Activated CD8-positive, alpha-beta memory T cell treated with anti-CD3 and anti-CD28 coated beads for 48 hours (primary cell): Measurements from ENCODE around the gene TEC.
"Not testable (repeated sequence)": the region's sequence is repeated elsewhere in the genome, so short reads cannot be mapped to it uniquely, and the experiment has no call there.

Experiments
- DNase-seq, 3 experiments: peaks; one replicate each; pipeline ENCODE4 v3.0.0-alpha.2; 2020; ENCODE audit warnings: low read depth in 2 of 3, low spot score in 2 of 3

TEC gene

DNA sequence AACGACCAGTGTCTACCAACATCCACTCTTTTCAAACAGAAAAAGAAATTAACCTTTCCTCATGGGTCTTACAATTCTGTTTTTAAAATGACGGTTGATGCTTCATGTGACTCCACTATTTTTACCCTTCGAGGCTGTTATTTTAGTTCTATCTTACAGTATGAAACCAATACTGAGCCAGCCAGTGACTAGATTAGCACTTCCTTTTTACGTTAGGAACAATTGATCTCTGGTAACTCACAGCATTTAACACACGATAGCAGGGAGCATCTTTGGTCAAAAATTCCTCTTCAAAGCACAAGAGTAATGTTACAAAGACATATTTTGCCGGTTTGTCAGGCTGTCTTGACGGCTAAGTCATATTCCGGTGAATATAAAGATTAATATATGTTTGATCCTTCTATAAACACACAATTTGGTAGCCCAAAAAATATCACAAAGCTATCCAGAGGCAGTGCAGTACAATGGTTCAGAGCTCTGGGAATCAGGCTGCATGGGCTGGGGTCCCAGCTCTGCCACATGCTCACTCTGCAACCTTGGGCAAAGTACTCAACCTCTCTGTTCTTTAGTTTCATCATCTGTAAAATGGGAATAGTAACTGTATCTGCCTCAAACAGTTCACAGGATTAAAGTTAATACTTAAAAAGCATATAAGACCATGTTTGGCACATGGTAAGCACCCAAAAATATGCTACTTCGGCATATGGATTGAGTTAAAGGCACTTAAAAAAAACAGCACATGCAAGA is 72.7 kb downstream of the TEC start:
- no peak for DNase-seq

DNA sequence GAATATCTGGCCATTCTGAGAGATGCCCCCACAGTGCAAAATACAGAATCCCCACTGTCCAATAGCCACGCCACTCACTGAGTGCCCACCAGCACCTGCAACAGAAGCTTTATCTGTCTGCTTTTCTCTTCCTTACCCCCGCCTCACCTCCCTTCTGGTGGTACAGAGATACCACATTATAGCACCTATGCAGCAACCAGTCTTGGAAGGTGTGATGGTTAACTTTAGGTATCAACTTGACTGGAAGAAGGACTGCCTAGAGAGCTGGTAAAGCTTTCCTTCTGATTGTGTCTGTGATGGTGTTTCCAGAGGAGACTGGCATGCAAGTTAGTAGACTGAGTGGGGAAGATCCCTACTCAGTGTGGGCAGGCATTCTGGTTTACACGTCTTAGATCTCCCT is 73.8 kb downstream of the TEC start:
- DNase-seq, result no peak

DNA sequence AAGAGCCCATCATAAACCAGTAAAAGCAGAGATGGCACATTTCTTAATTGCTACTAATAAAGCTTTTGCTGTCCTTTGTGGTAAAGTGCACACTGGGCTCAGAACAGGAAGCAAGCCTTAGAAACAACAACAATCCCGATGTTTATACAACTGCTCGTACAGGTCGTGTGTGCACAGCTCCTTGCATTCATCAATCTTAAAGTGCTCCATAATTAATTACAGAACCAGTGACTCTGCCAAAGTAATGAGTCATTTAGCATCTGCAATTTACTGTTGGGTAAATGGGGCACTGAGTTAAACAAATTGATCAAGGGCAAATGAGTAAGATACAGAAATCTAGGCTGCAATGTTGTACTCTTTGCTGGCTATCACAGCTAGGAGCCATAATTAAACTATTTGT is 74.3 kb downstream of the TEC start:
- DNase-seq, result no peak

DNA sequence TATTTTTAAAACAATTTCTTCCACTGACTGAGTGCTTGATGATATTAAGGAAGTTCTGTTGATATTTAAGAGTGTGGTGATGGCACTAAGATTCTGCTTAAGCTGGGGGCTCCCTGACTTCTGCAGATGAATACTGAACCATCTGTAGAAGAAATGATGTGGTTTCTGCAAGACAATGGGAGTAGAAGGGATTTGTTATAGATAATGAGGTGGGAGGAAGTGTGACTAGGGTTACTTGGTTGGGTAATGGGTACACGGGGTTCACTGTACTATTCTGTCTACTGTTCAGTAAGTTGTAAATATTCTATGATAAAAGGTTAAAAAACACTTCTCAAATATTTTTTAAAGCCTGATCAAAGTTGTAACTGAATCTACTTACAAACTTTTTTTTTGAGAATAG is 74.7 kb downstream of the TEC start:
- DNase-seq, result no peak

DNA sequence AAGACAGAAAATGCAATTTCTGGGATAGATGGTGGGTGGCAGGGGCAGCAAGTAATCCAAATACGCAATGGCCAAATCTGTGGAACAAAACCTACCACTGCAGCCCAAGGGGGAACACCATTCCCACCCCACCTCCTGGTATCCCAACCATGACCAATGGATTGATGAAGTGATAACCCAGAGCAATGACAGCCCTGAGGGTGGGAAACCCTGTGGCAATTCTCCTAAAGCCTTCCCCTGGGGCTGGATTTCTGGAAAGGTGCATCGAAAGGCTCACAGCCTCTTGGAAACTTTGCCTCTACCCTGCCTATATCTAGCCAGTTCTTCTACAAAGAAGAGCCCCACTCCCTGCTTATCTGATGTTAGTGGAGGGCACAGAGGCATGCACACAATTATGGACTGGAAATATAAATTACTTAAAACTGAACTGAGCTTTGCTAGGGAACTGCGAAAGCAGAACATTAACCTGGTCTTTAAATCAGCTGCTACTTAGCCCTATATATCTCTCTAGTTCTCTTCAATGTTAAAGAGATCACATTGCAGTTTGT is 75.6 kb downstream of the TEC start:
- DNase-seq, result no peak

DNA sequence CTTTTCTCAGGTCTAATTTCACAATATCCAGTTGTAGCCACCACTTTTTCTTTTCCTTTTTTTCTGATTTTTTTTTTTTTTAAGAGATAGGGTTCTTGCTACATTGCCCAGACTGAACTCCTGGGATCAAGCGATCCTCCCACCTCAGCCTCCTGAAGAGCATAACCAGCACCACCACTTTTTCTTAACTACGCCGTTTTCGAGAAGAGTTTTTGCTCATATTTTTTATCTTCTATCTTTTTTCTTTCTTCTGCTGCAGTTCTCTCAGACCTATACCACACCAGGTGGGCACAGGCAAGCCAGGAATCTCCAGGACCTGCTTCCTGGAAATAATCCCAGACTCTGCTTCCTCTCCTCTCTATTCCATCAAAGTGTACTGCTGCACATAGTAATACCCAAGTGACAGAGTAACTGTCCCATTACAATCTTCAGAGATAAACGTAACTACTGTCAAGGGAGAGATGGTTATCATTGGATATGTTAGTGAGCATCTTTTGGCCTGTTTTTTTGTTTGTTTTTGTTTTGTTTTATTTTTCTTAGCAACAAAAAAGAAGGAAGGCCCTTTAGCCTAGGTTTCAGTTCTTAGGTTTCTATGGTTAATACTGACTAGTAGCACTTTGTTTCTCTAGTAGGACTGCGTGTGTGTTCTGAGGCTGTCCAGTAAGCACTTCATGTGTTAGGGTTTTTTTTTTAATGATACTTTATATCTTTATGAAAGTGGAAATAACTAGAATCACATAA is 76.4 kb downstream of the TEC start:
- no peak for DNase-seq

- DNase-seq, result no peak
These were observed 77.9 kb downstream of the TEC start for GRCh38 chr4:48191758-48192157.

GRCh38 chr4:48190839-48191238 is 78.8 kb downstream of the TEC start:
- DNase-seq, result no peak

DNA sequence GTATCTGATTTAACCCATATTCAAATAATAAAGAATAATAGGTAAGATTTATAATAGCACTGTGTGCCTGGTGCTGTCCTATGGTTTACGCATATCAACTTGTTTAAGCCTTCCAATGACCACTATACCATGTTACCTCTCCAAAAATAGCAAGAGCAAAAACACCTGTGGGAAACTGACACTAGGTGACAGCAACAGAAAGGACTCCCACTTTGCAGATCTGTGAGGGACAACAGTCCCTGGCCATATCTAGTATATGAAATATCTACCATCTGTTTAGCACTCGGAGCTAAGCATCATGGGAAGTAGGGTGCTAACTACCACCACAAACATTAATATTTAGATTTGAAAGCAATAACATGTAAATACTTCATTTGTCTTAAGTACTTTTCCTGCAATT is 79.9 kb downstream of the TEC start:
- no peak for DNase-seq

- DNase-seq, result no peak
These were observed 81.2 kb downstream of the TEC start for GRCh38 chr4:48188390-48188789.

- no peak for DNase-seq
These were observed 81.8 kb downstream of the TEC start for GRCh38 chr4:48187813-48188212.

DNA sequence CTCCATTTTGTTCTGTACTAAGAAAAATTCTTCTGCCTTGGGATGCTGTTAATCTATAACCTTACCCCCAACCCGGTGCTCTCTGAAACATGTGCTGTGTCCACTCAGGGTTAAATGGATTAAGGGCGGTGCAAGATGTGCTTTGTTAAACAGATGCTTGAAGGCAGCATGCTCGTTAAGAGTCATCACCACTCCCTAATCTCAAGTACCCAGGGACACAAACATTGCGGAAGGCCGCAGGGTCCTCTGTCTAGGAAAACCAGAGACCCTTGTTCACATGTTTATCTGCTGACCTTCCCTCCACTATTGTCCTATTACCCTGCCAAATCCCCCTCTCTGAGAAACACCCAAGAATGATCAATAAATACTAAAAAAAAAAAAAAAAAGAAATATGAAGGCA is 82.6 kb downstream of the TEC start:
- DNase-seq, result not testable (repeated sequence)

GRCh38 chr4:48186394-48186793 is 83.2 kb downstream of the TEC start:
- DNase-seq, result not testable (repeated sequence)

- no peak for DNase-seq
These were observed 84.8 kb downstream of the TEC start for GRCh38 chr4:48184882-48185281.

- no peak for DNase-seq
These were observed 89.4 kb downstream of the TEC start for GRCh38 chr4:48180234-48180633.

DNA sequence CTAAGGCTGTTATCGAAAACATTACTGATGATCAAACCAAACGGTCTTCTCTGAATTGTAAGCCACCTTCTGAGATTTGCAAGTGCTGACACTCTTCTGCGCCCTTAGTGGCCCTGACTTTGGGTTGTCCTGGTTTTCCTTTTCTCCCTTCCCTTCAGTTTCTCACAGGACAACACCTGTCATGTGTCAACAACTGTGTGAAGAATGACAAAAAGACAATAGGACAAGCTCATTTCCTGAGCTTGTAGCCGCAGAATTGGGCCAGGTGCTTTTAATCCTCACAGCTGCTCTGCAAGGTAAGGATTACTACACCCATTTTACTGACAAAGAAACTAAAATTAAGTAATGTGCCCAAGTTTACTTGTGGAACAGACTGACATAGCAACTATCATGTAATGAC is 90.7 kb downstream of the TEC start:
- no peak for DNase-seq

DNA sequence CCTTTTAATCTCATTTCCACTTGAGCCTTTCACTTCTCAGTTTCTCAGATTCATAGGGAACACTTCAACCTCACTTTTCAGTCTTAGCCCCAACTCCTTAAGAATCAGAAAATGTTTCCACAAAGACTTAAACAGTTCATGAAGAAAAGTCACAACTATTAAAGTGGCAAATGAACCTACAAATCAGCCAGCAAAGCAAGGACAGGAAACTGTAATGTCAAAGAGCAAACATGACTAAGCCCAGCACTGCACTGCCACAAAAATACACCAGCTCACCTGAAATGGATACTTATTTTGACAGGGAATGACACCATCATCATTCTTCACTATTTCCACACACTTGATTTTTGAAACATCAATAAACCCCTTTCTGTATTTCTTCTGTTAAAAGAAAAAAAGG is 93.8 kb downstream of the TEC start:
- no peak for DNase-seq

- no peak for DNase-seq
These were observed 94.3 kb downstream of the TEC start for GRCh38 chr4:48175328-48175727.

DNA sequence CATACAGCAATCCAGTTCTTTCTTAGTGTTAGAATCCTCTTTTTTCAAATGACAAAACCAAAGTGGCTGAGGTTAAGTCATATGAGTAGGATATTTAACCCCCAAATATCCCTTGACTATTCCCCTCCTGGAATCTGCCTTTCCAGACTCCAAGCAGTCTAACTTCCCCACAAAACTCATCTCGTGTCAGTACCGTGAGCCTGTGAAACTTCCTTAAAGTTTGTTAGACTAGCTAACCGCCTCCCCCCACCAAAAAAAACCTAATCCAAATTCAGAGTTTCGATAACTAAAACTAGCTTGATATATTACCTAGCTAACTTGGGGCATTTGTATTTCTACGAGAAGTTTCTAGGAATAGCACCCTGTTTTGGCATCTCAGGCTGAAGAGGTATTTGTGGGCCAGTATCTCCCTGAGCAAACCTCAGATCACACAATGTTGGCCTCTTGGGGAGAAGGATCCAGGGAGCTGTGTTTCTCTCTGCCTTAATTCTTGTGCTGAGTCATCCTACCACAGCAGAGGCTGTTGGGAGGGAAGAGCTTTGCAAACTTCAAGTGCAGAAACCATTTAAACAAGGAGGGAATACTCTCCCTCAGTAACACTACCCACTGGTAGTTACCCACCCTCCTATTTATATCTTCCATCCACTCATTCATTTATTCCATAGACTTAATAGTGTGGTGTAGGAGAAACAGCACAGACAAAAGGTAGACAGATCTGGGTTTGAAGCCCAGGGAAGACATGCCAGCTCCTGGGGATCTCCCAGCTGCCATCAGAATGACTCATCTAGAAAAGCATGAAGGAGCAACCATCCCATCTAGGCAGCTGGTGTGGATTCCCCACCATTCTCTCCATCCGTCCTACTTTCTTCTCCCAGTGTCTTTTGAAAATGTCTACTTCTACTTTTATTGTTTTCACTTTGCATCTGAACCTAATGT is 96.3 kb downstream of the TEC start:
- DNase-seq, result no peak

DNA sequence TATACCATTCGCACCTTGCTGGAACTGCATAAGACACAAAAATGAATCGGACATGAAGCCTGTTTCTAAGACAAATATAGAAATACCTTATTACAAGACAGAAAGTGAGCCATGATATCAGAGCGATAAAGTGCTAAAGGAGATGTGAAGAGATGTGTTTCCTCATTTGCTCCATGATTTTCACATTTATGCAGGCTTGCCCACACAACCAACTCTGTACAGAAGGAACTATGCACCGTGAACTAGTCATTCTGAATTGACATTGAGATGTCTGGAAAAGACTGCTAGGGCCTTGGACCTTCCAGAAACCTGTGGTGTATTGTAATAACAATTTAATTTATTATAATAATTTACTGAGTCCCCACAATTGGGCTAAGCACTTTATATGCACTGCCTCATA is 97.0 kb downstream of the TEC start:
- DNase-seq, result no peak

DNA sequence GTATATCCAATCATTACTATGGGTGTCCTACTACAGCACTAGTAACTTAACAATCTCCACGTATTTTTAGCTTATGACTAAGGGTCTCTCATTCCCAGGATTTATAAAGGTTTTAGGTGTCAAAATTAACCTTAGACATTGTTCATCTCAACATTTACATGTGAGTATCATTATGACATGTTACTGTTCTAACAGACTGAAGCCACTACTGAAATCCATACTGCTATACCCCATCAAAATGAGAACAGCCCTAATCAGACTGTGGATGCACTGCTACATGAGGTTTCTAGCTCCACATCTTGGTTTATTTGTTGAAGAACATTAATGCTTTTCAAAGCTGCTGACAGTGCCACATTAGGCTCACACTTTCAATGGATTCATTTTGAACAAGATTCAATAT is 100.0 kb downstream of the TEC start:
- DNase-seq, result no peak
